ENCODE results near the gene ADI1. TPM values are rescaled to one million over a fixed set of nuclear protein-coding genes. Genes with fewer than 3 reads are reported as not detected.
"Not testable (repeated sequence)": the region's sequence is repeated elsewhere in the genome, so short reads cannot be mapped to it uniquely, and the experiment has no call there.

The ADI1 gene
- total and polyA plus RNA-seq, 2 of the 4 experiments (the other 2 are of a cell fraction): 43.2 to 46.0 TPM

GRCh38 chr2:3498783-3499394 is 20.4 kb downstream of the ADI1 start:
- Histone ChIP-seq H3K4ac (ENCODE audit: low read depth, low read length) (no peak overlapping the region), H3K14ac (replicated peaks; ENCODE audit: low read depth, low read length) (no peak overlapping the region), H3K4me1 (ENCODE audit: control insufficient read depth, insufficient read depth, low read length) (no peaks in the 10 kb centered on the region; the same call in 1 of the 2 replicates), H3K9me3 (ENCODE audit: control insufficient read depth, insufficient read depth, low read length) (no peaks in the 10 kb centered on the region), H4K20me1 (ENCODE audit: insufficient read depth, low read length) (peaks cover 4% of the 10 kb centered on the region; the same call in 1 of the 2 replicates), H2BK120ac (ENCODE audit: low read depth, low read length) (no peak overlapping the region), H3K18ac (ENCODE audit: low read depth, low read length) (no peak overlapping the region), H2AK5ac (ENCODE audit: low read depth, low read length) (no peak overlapping the region), H3K4me2 (ENCODE audit: low read depth, low read length) (no peak overlapping the region), H3K4me3 (ENCODE audit: insufficient read depth, low read depth, low read length) (no peak overlapping the region), H4K5ac (ENCODE audit: low read depth, low read length) (no peak overlapping the region), H2AK9ac (replicated peaks; ENCODE audit: low read depth, low read length, poor library complexity) (peak overlapping the region; percentile 67), H2AFZ (replicated peaks; ENCODE audit: low read length, poor library complexity) (no peak overlapping the region), H3K9ac (ENCODE audit: low read depth, low read length) (no peak overlapping the region), H3K36me3 (ENCODE audit: control insufficient read depth, insufficient read depth, low read length) (peaks cover 41% of the 10 kb centered on the region), H3K79me1 (ENCODE audit: low read depth in 1 of 2, low read length in 2 of 2) (peaks cover 6 to 21% of the 10 kb centered on the region in 2 experiments; a peak in 3 of 4 replicates), H2BK20ac (ENCODE audit: low read depth, low read length) (no peak overlapping the region), H2BK5ac (ENCODE audit: low read depth, low read length, poor library complexity, severe bottlenecking) (no peak overlapping the region), H3K23ac (ENCODE audit: low read depth, low read length) (no peak overlapping the region), H3K9me1 (ENCODE audit: insufficient read depth, low read length) (peaks cover 11% of the 10 kb centered on the region), H2BK15ac (ENCODE audit: low read depth, low read length) (no peak overlapping the region), H4K91ac (ENCODE audit: insufficient read depth, low read depth, low read length) (no peak overlapping the region), H3K56ac (ENCODE audit: extremely low read depth, insufficient read depth, low read length) (no peak overlapping the region), H4K8ac (ENCODE audit: low read depth in 2 of 2, low read length in 2 of 2) (no peak overlapping the region), H3K27me3 (ENCODE audit: control insufficient read depth, insufficient read depth, low read length) (no peaks in the 10 kb centered on the region), H3K27ac (ENCODE audit: insufficient read depth, low read length) (no peak overlapping the region)
- dilution Hi-C loops (cut with HindIII; ENCODE audit: low sequenced_read_pairs, unreplicated experiment): no loop called here
- WGBS, 2 experiments (ENCODE audit: extremely low coverage in 2 of 2, insufficient read length in 1 of 2): 97% methylated on average over 4 of the region's 18 CpGs; no CpG with 5 or more reads in 1 of the 2 experiments
- BruUV-seq (replicated peaks): no TSS peak
- CTCF ChIA-PET: no interaction called here
- in situ Hi-C loops (cut with MboI; ENCODE audit: low sequenced_read_pairs): no loop called here
- no peak for DNase-seq
- intact Hi-C loops (cut with micrococcal nuclease): no loop called here
- POLR2A ChIA-PET (ENCODE audit: unreplicated experiment): no interaction called here
- no peak for TF ChIP-seq CTCF (conservative IDR thresholded peaks at IDR 0.05; ENCODE audit: low read depth, low read length)
- no peak for TF ChIP-seq RFX5 (IDR thresholded peaks at IDR 0.05; ENCODE audit: low read depth, low read length)
- TF ChIP-seq SMC3 (IDR thresholded peaks at IDR 0.05; ENCODE audit: low read depth, low read length): no peak
- TF ChIP-seq MAFK (IDR thresholded peaks at IDR 0.05; ENCODE audit: low read depth, low read length): no peak
- TF ChIP-seq CEBPB (IDR thresholded peaks at IDR 0.05; ENCODE audit: low read depth, low read length): no peak
- TF ChIP-seq MXI1 (IDR thresholded peaks at IDR 0.05; ENCODE audit: borderline replicate concordance, low read depth, low read length): no peak
- ATAC-seq (ENCODE audit: low read depth): no peak

DNA sequence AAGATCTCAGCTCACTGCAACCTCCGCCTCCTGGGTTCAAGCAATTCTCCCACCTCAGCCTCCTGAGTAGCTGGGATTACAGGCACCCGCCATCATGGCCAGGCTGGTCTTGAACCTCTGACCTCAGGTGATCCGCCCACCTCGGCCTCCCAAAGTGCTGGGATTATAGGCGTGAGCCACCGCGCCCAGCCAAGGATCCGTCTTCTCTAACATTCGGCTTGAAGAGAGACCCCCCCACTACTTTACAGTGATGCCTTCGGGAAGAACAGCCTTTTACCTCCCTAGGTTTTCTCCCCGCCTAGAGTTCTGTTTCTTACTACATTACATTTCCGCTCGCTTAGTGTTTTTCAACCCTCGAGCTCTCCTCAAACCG is 22.6 kb downstream of the ADI1 start:
- intact Hi-C loops (cut with micrococcal nuclease); H3K4ac ChIP-seq (ENCODE audit: low read depth, low read length); H3K79me1 ChIP-seq (ENCODE audit: low read depth in 1 of 2, low read length in 2 of 2); H3K27ac ChIP-seq (ENCODE audit: insufficient read depth, low read length); H4K8ac ChIP-seq (ENCODE audit: low read depth in 2 of 2, low read length in 2 of 2); DNase-seq; H3K4me2 ChIP-seq (ENCODE audit: low read depth, low read length); H3K56ac ChIP-seq (ENCODE audit: extremely low read depth, insufficient read depth, low read length); H3K23ac ChIP-seq (ENCODE audit: low read depth, low read length); H4K5ac ChIP-seq (ENCODE audit: low read depth, low read length); H4K91ac ChIP-seq (ENCODE audit: insufficient read depth, low read depth, low read length); H2BK15ac ChIP-seq (ENCODE audit: low read depth, low read length); H2AK9ac ChIP-seq (replicated peaks; ENCODE audit: low read depth, low read length, poor library complexity); in situ Hi-C loops (cut with MboI; ENCODE audit: low sequenced_read_pairs); H2BK5ac ChIP-seq (ENCODE audit: low read depth, low read length, poor library complexity, severe bottlenecking); H3K4me3 ChIP-seq (ENCODE audit: insufficient read depth, low read depth, low read length); POLR2A ChIA-PET (ENCODE audit: unreplicated experiment); H3K14ac ChIP-seq (replicated peaks; ENCODE audit: low read depth, low read length); H3K4me1 ChIP-seq (ENCODE audit: control insufficient read depth, insufficient read depth, low read length); H3K9ac ChIP-seq (ENCODE audit: low read depth, low read length); H4K20me1 ChIP-seq (ENCODE audit: insufficient read depth, low read length); H3K27me3 ChIP-seq (ENCODE audit: control insufficient read depth, insufficient read depth, low read length); BruUV-seq (replicated peaks); H3K18ac ChIP-seq (ENCODE audit: low read depth, low read length); H2BK20ac ChIP-seq (ENCODE audit: low read depth, low read length); CTCF ChIA-PET; H2BK120ac ChIP-seq (ENCODE audit: low read depth, low read length); dilution Hi-C loops (cut with HindIII; ENCODE audit: low sequenced_read_pairs, unreplicated experiment); H2AFZ ChIP-seq (replicated peaks; ENCODE audit: low read length, poor library complexity); H2AK5ac ChIP-seq (ENCODE audit: low read depth, low read length); H3K9me3 ChIP-seq (ENCODE audit: control insufficient read depth, insufficient read depth, low read length); ATAC-seq (ENCODE audit: low read depth): not testable (repeated sequence)
- peaks cover 31% of the 10 kb centered on the region for H3K36me3 ChIP-seq (ENCODE audit: control insufficient read depth, insufficient read depth, low read length)
- 100% methylated on average over 1 of the region's 15 CpGs; no CpG with 5 or more reads in 1 of the 2 experiments for WGBS, 2 experiments (ENCODE audit: extremely low coverage in 2 of 2, insufficient read length in 1 of 2)
- H3K9me1 ChIP-seq (ENCODE audit: insufficient read depth, low read length): peaks cover 11% of the 10 kb centered on the region; the same call in 1 of the 2 replicates

Data from IMR-90 (cell line).